Vagina (tissue), 2 donors: ENCODE measurements around the gene PLEKHH1. TPM values are rescaled to one million over a fixed set of nuclear protein-coding genes. Genes with fewer than 3 reads are reported as not detected.
A peak's percentile ranks its signal among the peaks of the same experiment; 100 is the strongest.

ENCODE experiments used
- DNase-seq, 2 donors: peaks; one replicate each; pipeline ENCODE4 v3.0.0-alpha.2; 2017; ENCODE audit errors: extremely low spot score in 2 of 2
- H3K27ac ChIP-seq: fragments of 200-600 bp; sonication (generic); one replicate; pipeline ENCODE4 v1.5.1; 2019
- H3K27me3 ChIP-seq: fragments of 200-600 bp; sonication (generic); one replicate; pipeline ENCODE4 v1.5.1; 2019
- H3K36me3 ChIP-seq, 2 donors: fragments of 200-600 bp; sonication (generic); one replicate each; pipeline ENCODE4 v1.5.1; 2017 to 2019
- H3K4me1 ChIP-seq: fragments of 200-600 bp; sonication (generic); one replicate; pipeline ENCODE4 v1.5.1; 2019
- H3K4me3 ChIP-seq, 2 donors: fragments of 200-600 bp; sonication (generic); 1 replicate in 1 of 2; 2 replicates in 1 of 2; pipeline ENCODE4 v1.5.1; 2016 to 2019
- H3K9me3 ChIP-seq: fragments of 200-600 bp; sonication (generic); one replicate; pipeline ENCODE4 v1.5.1; 2019
- POLR2A ChIP-seq, 2 donors: fragments of 450-650 bp; IDR thresholded peaks; one replicate each; pipeline ENCODE4 v1.6.1; 2017; ENCODE audit warnings: antibody characterized with exemption in 2 of 2, mild to moderate bottlenecking in 2 of 2, moderate library complexity in 2 of 2
- POLR2AphosphoS5 ChIP-seq, 2 donors: sonication (generic); formaldehyde crosslinking; IDR thresholded peaks; one replicate each; pipeline ENCODE4 v1.9.0; 2017; ENCODE audit warnings: antibody characterized with exemption in 2 of 2, mild to moderate bottlenecking in 2 of 2, low read depth in 1 of 2; ENCODE audit not compliant: insufficient read depth in 1 of 2
- intact Hi-C: fragments of 100-400 bp; cut with DNase I; formaldehyde crosslinking; loops from one replicate; pipeline ENCODE4 v1.15.1; 2023
- total RNA-seq: library from RNA; depleted of rRNA; stranded (reverse); fragments of >200 nt; gene quantifications from one replicate; pipeline ENCODE4 v1.2.3, GENCODE V29; 2016
- TF ChIP-seq, protein P1 (sequence below), 3 experiments: fragments of 450-650 bp in 2 of 3; fragments of 200-600 bp in 1 of 3; sonication (generic) in 1 of 3; IDR thresholded peaks; one replicate each; pipeline ENCODE4 v1.5.1; 2017 to 2019; ENCODE audit warnings: antibody characterized with exemption in 3 of 3, mild to moderate bottlenecking in 2 of 3, moderate library complexity in 2 of 3

Gene PLEKHH1
- total RNA-seq, 1 donor from 2014 or later, result 2.5 TPM

GRCh38 chr14:67526181-67526580, 6.9 kb upstream of the PLEKHH1 start:
- Histone ChIP-seq H3K4me3 (no peak overlapping the region), H3K36me3 (no peaks in the 10 kb centered on the region), H3K9me3 (no peaks in the 10 kb centered on the region), H3K27me3 (no peaks in the 10 kb centered on the region), H3K27ac (no peak overlapping the region), H3K4me1 (no peaks in the 10 kb centered on the region)
- no peak for DNase-seq
- intact Hi-C loops, result no loop called here
- TF ChIP-seq, protein P1, sequence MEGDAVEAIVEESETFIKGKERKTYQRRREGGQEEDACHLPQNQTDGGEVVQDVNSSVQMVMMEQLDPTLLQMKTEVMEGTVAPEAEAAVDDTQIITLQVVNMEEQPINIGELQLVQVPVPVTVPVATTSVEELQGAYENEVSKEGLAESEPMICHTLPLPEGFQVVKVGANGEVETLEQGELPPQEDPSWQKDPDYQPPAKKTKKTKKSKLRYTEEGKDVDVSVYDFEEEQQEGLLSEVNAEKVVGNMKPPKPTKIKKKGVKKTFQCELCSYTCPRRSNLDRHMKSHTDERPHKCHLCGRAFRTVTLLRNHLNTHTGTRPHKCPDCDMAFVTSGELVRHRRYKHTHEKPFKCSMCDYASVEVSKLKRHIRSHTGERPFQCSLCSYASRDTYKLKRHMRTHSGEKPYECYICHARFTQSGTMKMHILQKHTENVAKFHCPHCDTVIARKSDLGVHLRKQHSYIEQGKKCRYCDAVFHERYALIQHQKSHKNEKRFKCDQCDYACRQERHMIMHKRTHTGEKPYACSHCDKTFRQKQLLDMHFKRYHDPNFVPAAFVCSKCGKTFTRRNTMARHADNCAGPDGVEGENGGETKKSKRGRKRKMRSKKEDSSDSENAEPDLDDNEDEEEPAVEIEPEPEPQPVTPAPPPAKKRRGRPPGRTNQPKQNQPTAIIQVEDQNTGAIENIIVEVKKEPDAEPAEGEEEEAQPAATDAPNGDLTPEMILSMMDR (IDR thresholded peaks at IDR 0.05), result no peak
- TF ChIP-seq POLR2AphosphoS5 (IDR thresholded peaks at IDR 0.05; ENCODE audit: insufficient read depth in 1 of 2, low read depth in 1 of 2) (no peak), POLR2A (IDR thresholded peaks at IDR 0.05) (no peak)

GRCh38 chr14:67526676-67527459, 6.2 kb upstream of the PLEKHH1 start:
- intact Hi-C loops, result no loop called here
- no peak for DNase-seq
- H3K27me3 ChIP-seq, result no peaks in the 10 kb centered on the region
- no peaks in the 10 kb centered on the region for H3K9me3 ChIP-seq
- no peak overlapping the region for H3K4me3 ChIP-seq
- H3K36me3 ChIP-seq, result no peaks in the 10 kb centered on the region
- TF ChIP-seq, protein P1 (IDR thresholded peaks at IDR 0.05), result peak in 2 of 3 experiments; percentile 20 to 40
- TF ChIP-seq POLR2A (IDR thresholded peaks at IDR 0.05) (no peak), POLR2AphosphoS5 (IDR thresholded peaks at IDR 0.05; ENCODE audit: insufficient read depth in 1 of 2, low read depth in 1 of 2) (no peak)
- H3K27ac ChIP-seq, result no peak overlapping the region
- H3K4me1 ChIP-seq, result no peaks in the 10 kb centered on the region

DNA sequence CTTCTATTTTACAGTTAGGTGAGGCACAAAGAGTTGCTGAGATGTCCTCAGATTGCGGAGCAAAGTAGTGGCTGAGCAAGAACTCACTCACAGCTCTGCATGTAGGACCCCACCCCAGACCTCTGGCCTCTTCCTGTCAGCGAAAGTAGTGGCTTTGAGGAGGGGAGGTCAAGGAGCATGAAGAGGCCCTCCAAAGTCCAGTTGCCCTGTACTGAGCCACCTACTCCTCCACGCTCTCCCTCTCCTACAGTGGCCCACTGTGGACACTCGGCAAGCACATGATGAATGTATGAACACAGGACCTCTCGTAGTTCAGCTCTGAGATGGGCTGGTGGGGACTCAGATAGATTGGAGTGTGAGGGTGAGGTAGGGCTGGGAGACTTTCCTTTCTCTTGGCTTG, 5.3 kb upstream of the PLEKHH1 start:
- no peak for DNase-seq
- no peak for TF ChIP-seq POLR2AphosphoS5 (IDR thresholded peaks at IDR 0.05; ENCODE audit: insufficient read depth in 1 of 2, low read depth in 1 of 2)
- no peak for TF ChIP-seq POLR2A (IDR thresholded peaks at IDR 0.05)
- TF ChIP-seq, protein P1 (IDR thresholded peaks at IDR 0.05), result no peak

DNA sequence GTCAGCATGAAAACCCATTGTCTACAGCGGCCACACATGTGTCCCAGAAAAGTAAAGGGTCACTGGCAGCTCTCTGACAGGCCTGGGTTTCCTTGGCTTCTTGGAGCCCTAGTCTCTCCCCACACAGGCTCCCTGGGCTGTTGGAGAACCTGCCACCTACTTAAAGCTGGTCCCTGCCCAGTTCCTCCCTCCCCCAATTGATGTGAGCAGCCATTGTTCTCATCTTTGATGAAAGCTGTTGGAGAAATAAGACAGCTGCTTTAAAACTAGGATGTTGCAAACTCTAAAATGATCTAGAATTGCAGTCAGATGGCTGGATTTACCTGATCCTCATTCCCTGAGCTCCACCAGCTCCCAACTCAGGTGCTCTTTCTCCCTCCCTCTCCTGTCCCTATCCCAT, 4.8 kb upstream of the PLEKHH1 start:
- no peaks in the 10 kb centered on the region for H3K36me3 ChIP-seq
- TF ChIP-seq POLR2AphosphoS5 (IDR thresholded peaks at IDR 0.05; ENCODE audit: insufficient read depth in 1 of 2, low read depth in 1 of 2) (no peak), POLR2A (IDR thresholded peaks at IDR 0.05) (no peak)
- TF ChIP-seq, protein P1 (IDR thresholded peaks at IDR 0.05), result no peak
- intact Hi-C loops, result no loop called here
- peaks cover 6% of the 10 kb centered on the region for H3K4me1 ChIP-seq
- DNase-seq, result no peak
- H3K27me3 ChIP-seq, result no peaks in the 10 kb centered on the region
- H3K27ac ChIP-seq, result no peak overlapping the region
- no peak overlapping the region for H3K4me3 ChIP-seq
- H3K9me3 ChIP-seq, result no peaks in the 10 kb centered on the region

More for the DNA sequence above, 5.3 kb upstream of the PLEKHH1 start:
- H3K27me3 ChIP-seq, result no peaks in the 10 kb centered on the region
- intact Hi-C loops, result no loop called here
- no peaks in the 10 kb centered on the region for H3K36me3 ChIP-seq
- peaks cover 6% of the 10 kb centered on the region for H3K4me1 ChIP-seq
- H3K27ac ChIP-seq, result no peak overlapping the region
- H3K9me3 ChIP-seq, result no peaks in the 10 kb centered on the region
- no peak overlapping the region for H3K4me3 ChIP-seq
